Lower leg skin (tissue), 3 donors: Measurements from ENCODE around the gene ANKRD23.

Source experiments
- CTCF ChIP-seq, 3 donors: fragments of 450-650 bp; IDR thresholded peaks; one replicate each; pipeline ENCODE4 v1.5.1; 2016; ENCODE audit warnings: antibody characterized with exemption in 3 of 3, mild to moderate bottlenecking in 3 of 3, moderate library complexity in 2 of 3
- POLR2A ChIP-seq, 2 donors: fragments of 450-650 bp; IDR thresholded peaks; one replicate each; pipeline ENCODE4 v1.6.1; 2016 to 2017; ENCODE audit warnings: antibody characterized with exemption in 2 of 2, mild to moderate bottlenecking in 1 of 2, moderate library complexity in 1 of 2

GRCh38 chr2:96824079-96824870, 19.5 kb downstream of the ANKRD23 start:
- TF ChIP-seq CTCF (IDR thresholded peaks at IDR 0.05) (no peak), POLR2A (IDR thresholded peaks at IDR 0.05) (no peak)
